Ovary (tissue), 3 donors: Measurements from ENCODE around the gene FER1L5.

Source experiments
- POLR2A ChIP-seq: fragments of 450-650 bp; IDR thresholded peaks from one replicate; pipeline ENCODE4 v1.6.1; 2017; ENCODE audit warnings: antibody characterized with exemption, mild to moderate bottlenecking, moderate library complexity
- TF ChIP-seq, protein P1 (sequence below), 3 donors: fragments of 450-650 bp in 2 of 3; fragments of 200-600 bp in 1 of 3; IDR thresholded peaks; one replicate each; pipeline versions ENCODE4 v1.5.1 to v1.8.0; 2016 to 2022; ENCODE audit warnings: antibody characterized with exemption in 3 of 3, mild to moderate bottlenecking in 1 of 3
- donor health status: DM: no; HTN: no; CAD: no.

DNA sequence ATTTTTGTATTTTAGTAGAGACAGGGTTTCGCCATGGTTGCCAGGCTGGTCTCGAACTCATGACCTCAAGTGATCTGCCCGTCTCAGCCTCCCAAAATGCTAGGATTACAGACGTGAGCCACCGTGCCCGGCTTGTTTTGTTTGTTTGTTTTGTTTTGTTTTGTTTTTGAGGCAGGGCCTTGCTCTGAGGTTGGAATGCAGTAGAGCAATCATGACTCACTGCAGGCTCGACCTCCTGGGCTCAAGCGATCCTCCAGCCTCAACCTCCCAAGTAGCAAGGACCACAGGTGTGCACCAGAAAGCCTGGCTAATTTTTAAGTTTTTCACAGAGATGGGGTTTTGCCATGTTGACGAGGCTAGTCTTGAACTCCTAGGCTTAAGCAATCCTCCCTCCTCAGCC is 109.2 kb downstream of the FER1L5 start:
- TF ChIP-seq, protein P1, sequence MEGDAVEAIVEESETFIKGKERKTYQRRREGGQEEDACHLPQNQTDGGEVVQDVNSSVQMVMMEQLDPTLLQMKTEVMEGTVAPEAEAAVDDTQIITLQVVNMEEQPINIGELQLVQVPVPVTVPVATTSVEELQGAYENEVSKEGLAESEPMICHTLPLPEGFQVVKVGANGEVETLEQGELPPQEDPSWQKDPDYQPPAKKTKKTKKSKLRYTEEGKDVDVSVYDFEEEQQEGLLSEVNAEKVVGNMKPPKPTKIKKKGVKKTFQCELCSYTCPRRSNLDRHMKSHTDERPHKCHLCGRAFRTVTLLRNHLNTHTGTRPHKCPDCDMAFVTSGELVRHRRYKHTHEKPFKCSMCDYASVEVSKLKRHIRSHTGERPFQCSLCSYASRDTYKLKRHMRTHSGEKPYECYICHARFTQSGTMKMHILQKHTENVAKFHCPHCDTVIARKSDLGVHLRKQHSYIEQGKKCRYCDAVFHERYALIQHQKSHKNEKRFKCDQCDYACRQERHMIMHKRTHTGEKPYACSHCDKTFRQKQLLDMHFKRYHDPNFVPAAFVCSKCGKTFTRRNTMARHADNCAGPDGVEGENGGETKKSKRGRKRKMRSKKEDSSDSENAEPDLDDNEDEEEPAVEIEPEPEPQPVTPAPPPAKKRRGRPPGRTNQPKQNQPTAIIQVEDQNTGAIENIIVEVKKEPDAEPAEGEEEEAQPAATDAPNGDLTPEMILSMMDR (IDR thresholded peaks at IDR 0.05): no peak
- TF ChIP-seq POLR2A: no peak
